ENCODE data around the gene FNDC3B. TPM values are rescaled to one million over a fixed set of nuclear protein-coding genes. Genes with fewer than 3 reads are reported as not detected.

Gene FNDC3B
- total and polyA plus RNA-seq, 2 of the 8 experiments (the other 6 are each of a cell fraction or from before 2014, with no cell fraction given), result 14.1 to 44.4 TPM

- H2BK120ac ChIP-seq (replicated peaks; ENCODE audit: low read depth, low read length), result no peak overlapping the region
- H3K4me3 ChIP-seq (ENCODE audit: extremely low read depth in 1 of 4, insufficient read depth in 2 of 4, low read depth in 3 of 4, low read length in 4 of 4), result no peak overlapping the region
- WGBS, 2 experiments (ENCODE audit: extremely low coverage in 1 of 2, insufficient coverage in 1 of 2, insufficient read length in 1 of 2, insufficient replicate concordance in 2 of 2, low coverage in 1 of 2, low lambda C conversion rate in 2 of 2, missing lambda C conversion rate in 1 of 2), result 94% methylated on average over 4 of the region's 4 CpGs; no CpG with 5 or more reads in 1 of the 2 experiments
- H3K79me1 ChIP-seq (ENCODE audit: low read depth, low read length), result no peaks in the 10 kb centered on the region; the same call in 1 of the 2 replicates
- H2AFZ ChIP-seq (ENCODE audit: low read length), result no peak overlapping the region
- FAIRE-seq (no peak), DNase-seq (ENCODE audit: low read depth in 1 of 2, low spot score in 2 of 2) (no peak)
- H4K8ac ChIP-seq (ENCODE audit: extremely low read depth, insufficient read depth, low read length), result no peak overlapping the region
- H3K56ac ChIP-seq (replicated peaks; ENCODE audit: insufficient read length, low read depth, low read length), result no peak overlapping the region
- no peaks in the 10 kb centered on the region for H3K27me3 ChIP-seq (replicated peaks in 1 of 4; ENCODE audit: control insufficient read depth in 3 of 4, extremely low read depth in 1 of 4, insufficient read depth in 3 of 4, low read length in 3 of 4)
- H3K14ac ChIP-seq (ENCODE audit: insufficient read length), result no peak overlapping the region
- no peak overlapping the region for H3K27ac ChIP-seq (ENCODE audit: low read depth, low read length)
- H3K9me3 ChIP-seq (ENCODE audit: insufficient read depth in 2 of 2, low read depth in 1 of 2, low read length in 1 of 2), result no peaks in the 10 kb centered on the region
- H2BK5ac ChIP-seq (ENCODE audit: low read depth, low read length), result no peak overlapping the region
- no peak overlapping the region; a peak in 1 of 7 replicates for H3K9ac ChIP-seq (replicated peaks in 1 of 4; ENCODE audit: extremely low read depth in 1 of 4, low read depth in 3 of 4, low read length in 3 of 4)
- no peak overlapping the region for H2AK5ac ChIP-seq (ENCODE audit: low read depth, low read length)
- no peak overlapping the region for H2BK20ac ChIP-seq (ENCODE audit: low read length)
- H3K23ac ChIP-seq (ENCODE audit: insufficient read length), result no peak overlapping the region
- ChIA-PET CTCF (ENCODE audit: partially characterized antibody) (interaction anchor here (0.7 to 1.1 kb wide), 3 partner anchors 99 to 198 kb away, joined by 3 to 4 read pairs (median 3); no protein-coding TSS in a partner anchor), POLR2A (ENCODE audit: partially characterized antibody) (no interaction called here)
- no peak overlapping the region for H3K4me2 ChIP-seq (ENCODE audit: insufficient read depth in 1 of 2, low read depth in 2 of 2, low read length in 2 of 2)
- H4K5ac ChIP-seq (ENCODE audit: insufficient read length, low read depth, low read length), result no peak overlapping the region
- H3K36me3 ChIP-seq (ENCODE audit: control insufficient read depth in 2 of 4, insufficient read depth in 4 of 4, low read length in 3 of 4), result no peaks in the 10 kb centered on the region; a peak in 3 of 8 replicates
- H2BK15ac ChIP-seq (ENCODE audit: low read length), result no peak overlapping the region
- peaks cover 0 to 36% of the 10 kb centered on the region in 2 experiments; a peak in 3 of 4 replicates for H3K79me2 ChIP-seq (ENCODE audit: control insufficient read depth in 1 of 2, insufficient read depth in 2 of 2, low read length in 2 of 2)
- no peak overlapping the region for H2BK12ac ChIP-seq (ENCODE audit: low read depth, low read length)
- no peaks in the 10 kb centered on the region for H3K23me2 ChIP-seq (ENCODE audit: low read depth, low read length)
- H4K20me1 ChIP-seq (replicated peaks in 1 of 2; ENCODE audit: control insufficient read depth in 1 of 2, insufficient read depth in 2 of 2, low read length in 2 of 2), result no peaks in the 10 kb centered on the region
- H4K91ac ChIP-seq (replicated peaks; ENCODE audit: insufficient read length, low read length), result no peak overlapping the region
- peak overlapping the region; percentile 19; the same call in 1 of the 2 replicates for H3K18ac ChIP-seq (ENCODE audit: extremely low read depth, low read length)
- no peak overlapping the region for H3K4ac ChIP-seq (replicated peaks; ENCODE audit: insufficient read length, low read depth, low read length)
- H3K4me1 ChIP-seq (replicated peaks in 1 of 4; ENCODE audit: control insufficient read depth in 3 of 4, insufficient read depth in 4 of 4, low read length in 3 of 4), result peaks cover 3 to 19% (median 15%) of the 10 kb centered on the region in 4 experiments
- no peak for TF ChIP-seq HDAC2 (IDR thresholded peaks at IDR 0.05; ENCODE audit: borderline replicate concordance in 1 of 2, low read depth in 2 of 2, low read length in 2 of 2)
- no peak for TF ChIP-seq KDM1A (IDR thresholded peaks at IDR 0.05; ENCODE audit: borderline replicate concordance, low read length)
- no peak for TF ChIP-seq POLR2AphosphoS5 (IDR thresholded peaks at IDR 0.05; ENCODE audit: low read depth, low read length)
- TF ChIP-seq SIN3A (conservative IDR thresholded peaks at IDR 0.05 in 1 of 2, IDR thresholded peaks at IDR 0.05 in 1 of 2; ENCODE audit: low read depth in 1 of 2, low read length in 2 of 2), result no peak
- no peak for TF ChIP-seq SP4 (IDR thresholded peaks at IDR 0.05; ENCODE audit: low read length)
- TF ChIP-seq SIX5 (IDR thresholded peaks at IDR 0.05; ENCODE audit: low read depth, low read length), result no peak
- no peak for TF ChIP-seq RFX5 (IDR thresholded peaks at IDR 0.05; ENCODE audit: borderline replicate concordance, low read depth, low read length)
- TF ChIP-seq CHD2 (IDR thresholded peaks at IDR 0.05; ENCODE audit: low read length), result no peak
- no peak for TF ChIP-seq TBP (IDR thresholded peaks at IDR 0.05; ENCODE audit: low read depth, low read length)
- TF ChIP-seq RBBP5 (IDR thresholded peaks at IDR 0.05; ENCODE audit: borderline replicate concordance, low read depth, low read length), result no peak
- TF ChIP-seq FOSL1 (IDR thresholded peaks at IDR 0.05; ENCODE audit: insufficient read depth, low read depth, low read length), result no peak
- TF ChIP-seq ATF2 (IDR thresholded peaks at IDR 0.05; ENCODE audit: low read length), result no peak
These were observed 94.5 kb downstream of the FNDC3B start for GRCh38 chr3:172133838-172134237.
